Stimulated activated CD8-positive, alpha-beta memory T cell treated with anti-CD3 and anti-CD28 coated beads, Interleukin-4, amount 100 ng/mL, for 24 hours (primary cell): Measurements from ENCODE around the gene PLPP3.

Source experiments
- DNase-seq: peaks from one replicate; pipeline ENCODE4 v3.0.0-alpha.2; 2020; ENCODE audit warnings: low read depth

Gene PLPP3

DNA sequence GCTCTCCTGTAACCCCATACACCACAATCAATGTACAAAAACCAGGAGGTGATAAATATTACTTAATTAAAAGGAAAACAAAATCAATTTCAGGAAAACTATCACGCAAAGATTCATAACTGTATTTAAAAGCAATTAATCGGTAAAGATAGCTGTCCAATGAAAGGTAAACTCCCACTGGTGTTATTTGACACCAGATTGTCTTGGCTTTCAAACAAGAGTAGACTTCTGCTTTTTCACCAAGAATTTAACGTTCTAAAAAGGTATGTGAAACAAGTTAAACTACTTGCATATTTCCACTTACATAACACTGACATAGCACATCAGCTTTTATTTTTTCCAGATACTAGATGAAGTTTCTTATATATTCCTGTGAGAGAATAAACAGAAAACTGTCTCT is 3.5 kb downstream of the PLPP3 start:
- no peak for DNase-seq

DNA sequence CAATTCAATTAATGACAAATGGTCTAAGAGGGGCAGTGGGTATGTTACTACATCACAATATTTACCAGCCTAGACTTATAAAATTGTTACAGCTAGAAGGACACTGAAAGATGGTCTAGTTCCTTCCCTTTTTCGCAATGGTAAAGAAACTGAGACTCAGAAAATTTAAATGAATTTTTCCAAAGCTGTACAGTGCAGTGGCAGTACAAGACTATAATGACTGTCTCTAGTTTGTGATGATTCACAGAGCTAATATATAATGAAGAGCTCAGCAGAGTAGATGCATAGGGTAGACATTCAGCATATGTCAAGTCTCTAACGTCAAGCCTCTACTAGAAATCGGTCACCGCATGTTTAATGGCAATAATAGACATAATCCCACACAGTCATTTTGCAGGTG is 4.6 kb downstream of the PLPP3 start:
- DNase-seq: no peak

DNA sequence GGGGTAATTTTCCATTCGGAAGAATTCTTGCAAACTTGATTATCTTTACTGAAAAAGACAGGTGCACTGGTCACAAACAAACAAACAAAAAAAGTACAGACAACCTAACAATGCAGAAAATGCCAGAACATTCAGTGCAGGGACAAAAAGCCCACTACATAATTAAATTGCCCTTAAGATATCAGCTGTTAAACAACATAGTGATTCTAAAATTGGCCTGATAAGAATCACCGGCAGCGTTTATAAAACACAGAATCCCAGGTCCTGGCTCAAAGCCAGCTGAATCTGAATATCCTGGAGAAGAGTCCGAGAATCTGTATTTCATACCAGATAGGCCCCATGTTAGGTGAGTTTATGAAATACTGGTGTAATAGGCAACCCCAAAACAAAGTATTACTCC is 6.1 kb downstream of the PLPP3 start:
- no peak for DNase-seq

DNA sequence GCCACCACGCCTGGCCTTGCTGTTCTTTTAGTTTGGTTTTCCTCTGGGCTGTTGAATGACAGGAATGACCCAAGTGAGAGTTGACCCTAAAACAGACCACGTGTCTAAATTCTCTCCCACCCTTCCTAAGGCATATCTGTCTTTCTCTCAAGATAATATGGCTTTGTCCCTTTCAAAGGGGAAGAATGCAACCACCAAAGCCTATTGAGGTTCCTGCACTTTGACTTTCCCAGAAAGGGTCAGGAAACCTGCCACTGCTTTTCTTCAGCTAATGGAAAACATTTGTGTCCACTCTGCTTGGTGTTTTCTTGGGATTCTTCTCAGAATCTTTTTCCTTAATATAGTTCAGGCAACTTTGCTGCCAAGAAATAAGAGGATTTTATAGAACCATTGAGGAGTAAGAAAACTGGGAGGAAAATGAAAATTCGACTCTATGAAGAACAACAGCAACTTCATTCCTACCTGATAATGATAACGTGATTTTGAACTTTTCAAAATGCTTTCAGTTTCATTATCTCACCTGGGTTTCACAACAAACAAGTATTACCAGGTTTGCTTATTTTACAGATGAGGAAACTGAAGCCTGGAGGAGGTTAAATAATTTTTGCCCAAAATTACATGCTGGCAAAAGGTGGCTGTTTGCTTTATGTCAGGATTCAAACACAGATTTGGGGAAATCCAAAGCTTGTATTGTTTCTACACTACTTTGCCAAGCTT is 6.9 kb downstream of the PLPP3 start:
- DNase-seq: no peak

DNA sequence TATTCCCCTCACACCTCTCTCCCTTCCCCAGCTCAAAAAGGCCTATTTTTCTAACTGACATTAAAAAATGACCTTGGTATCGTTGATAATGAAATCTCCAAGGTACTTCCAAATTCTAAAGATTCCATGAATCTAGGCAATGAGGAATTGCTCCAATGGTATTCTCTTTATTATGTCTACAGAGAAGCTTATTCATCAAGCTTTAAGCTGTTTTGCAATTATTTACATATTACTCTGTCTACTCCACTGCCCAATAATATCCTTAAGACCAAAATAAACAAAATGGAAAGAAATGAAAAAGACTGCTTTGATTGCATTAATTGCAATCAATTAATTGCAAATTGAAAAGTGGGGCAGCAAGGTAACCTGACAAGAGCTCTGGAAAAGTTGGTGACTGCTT is 7.9 kb downstream of the PLPP3 start:
- no peak for DNase-seq

DNA sequence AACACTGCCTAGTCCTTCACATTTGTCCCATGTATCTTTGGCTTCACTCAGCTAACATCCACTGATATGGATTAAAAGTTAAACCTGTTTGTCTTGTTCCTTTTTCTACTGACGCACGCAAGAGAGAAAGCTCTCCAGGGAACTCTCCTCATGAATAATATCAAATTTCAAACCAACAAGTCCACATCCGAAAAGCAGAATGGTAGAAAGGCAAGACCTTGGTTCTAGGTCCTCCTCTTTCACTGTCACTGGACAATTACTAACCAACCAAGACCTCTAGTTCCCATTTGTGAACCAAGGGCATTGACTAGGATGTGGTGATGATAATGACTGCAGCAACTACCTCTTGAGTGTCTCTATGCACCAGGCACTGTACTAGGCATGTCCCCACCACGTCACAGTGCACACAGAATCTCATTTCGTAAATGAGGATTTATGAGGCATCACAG is 8.4 kb downstream of the PLPP3 start:
- DNase-seq: no peak

DNA sequence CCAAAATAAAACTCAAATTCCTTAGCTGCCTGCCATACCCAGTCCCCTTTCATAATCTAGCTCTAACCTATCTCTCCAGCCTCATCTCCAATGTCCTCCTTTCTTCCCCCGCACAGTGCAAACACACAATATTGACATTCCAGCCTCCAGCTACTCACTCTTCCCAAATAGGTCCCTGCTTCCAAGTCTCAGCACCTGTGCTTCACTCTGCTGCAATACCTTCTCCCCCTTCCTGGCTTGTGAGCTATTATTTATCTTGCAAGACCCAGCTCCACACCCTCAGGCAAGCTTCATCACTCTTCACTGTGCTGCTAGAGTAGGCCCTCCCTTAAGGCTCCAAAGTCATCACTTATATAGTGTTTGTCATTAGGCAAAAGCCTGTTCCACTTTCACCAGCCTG is 9.7 kb downstream of the PLPP3 start:
- DNase-seq: no peak

DNA sequence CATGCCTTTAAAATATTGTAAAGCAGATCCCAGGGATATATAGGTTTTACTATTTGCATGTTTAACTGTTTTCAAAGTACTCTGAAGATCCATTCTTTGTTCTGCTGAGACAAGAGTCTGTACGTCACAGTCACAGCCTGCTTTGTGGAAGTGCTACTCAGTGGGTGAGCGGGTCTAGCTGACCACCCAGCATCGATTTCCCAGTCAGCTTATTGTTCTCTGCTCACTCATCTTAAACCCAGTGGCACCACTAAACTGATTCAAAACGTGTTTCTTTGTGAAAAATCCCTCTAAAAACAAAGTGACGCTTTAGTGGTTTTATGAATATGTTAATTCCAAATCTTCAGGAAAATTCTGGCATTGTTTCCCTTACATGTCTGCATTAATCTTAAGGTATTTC is 12.4 kb downstream of the PLPP3 start:
- no peak for DNase-seq

DNA sequence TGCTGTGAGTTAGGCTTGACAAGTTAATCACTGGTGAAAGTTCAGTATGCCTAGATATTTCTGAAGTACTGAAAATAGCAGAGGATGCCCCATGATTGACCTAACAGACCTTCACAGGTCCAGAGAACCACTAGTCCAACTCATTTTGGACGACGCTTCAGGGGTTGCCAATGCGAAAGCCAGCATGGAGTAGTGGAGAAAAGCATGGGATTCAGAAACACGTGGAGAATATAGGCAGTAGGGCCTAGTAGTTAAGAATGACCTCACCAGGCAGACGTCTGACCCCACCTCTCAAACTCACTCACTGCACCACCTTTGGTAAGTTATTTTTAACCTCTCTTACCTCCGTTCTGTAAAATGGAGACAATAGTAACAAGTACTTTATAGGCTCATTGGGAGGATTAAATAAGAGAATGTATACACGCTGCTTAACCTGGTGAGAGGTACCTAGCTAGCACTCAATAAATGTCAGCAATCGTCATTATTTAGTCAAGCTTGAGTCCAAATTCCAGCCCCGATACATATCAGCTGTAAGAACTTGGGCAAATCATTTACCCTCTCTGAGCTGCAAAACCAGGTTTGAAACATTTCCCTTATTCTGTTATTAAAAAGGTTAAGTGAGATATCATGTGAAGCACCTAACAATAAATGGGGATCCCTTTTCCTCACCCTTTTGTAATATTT is 13.2 kb downstream of the PLPP3 start:
- no peak for DNase-seq

DNA sequence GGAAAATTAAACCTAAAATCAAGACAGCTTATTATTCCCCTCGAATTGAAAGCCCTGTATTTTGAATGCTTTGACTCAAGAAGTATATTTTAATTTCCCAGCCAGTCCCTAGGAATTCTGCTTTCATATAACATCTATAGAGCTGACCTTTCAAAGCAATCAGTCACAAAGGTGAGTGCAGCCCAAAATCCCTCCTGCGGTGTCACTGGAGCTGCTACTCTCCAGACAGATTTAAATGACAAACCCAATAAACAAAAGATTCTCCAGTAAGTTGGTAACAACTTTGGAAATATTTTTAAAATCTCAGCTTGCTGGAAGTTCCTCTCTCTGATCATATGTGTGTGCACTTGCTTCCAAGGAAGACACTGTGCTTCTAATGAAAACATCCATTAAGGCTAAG is 14.7 kb downstream of the PLPP3 start:
- no peak for DNase-seq

DNA sequence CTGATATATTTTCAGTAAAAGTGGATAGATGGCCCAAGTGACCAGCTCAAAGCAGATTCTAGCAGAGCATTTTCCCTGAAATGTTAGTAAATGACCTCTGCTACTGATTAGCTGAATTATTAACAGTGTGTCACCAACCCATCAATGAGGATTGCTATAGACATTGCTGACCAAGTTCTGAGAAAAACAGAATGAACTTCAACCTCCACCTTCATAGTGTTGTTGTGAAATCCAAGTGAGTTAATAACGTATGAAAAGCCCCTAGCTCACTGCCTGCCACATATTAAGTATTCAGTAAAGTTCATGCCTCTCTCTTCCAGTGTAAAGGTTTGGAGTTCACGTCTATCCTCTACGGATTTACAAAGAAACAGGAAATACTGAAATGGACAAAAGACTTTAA is 15.8 kb downstream of the PLPP3 start:
- DNase-seq: no peak

DNA sequence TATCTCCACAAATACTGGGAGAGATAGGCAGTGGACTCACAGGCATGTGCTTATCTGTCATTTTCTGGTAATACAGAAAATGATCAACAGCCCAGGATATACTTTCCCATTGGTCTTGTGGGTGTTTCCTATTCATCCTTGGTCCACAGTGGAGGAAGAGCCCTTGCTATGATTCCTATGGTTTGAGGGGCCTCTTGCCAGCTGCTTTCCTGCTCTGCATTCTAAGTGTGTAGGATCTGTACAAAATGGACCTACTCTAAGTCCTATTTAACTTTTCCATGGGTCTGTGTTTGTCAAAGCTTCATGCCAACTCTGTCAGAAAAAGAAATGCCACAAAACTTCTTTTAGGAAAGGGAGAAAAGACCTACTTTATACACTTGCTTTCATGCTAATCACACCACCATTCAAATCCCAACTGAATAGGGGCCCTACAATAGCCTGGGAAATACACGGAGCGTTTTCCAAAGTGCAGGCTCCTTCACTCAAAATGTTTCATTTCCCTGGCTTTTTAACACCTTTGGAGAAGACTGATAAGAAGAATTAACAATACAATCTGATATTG is 16.4 kb downstream of the PLPP3 start:
- no peak for DNase-seq

DNA sequence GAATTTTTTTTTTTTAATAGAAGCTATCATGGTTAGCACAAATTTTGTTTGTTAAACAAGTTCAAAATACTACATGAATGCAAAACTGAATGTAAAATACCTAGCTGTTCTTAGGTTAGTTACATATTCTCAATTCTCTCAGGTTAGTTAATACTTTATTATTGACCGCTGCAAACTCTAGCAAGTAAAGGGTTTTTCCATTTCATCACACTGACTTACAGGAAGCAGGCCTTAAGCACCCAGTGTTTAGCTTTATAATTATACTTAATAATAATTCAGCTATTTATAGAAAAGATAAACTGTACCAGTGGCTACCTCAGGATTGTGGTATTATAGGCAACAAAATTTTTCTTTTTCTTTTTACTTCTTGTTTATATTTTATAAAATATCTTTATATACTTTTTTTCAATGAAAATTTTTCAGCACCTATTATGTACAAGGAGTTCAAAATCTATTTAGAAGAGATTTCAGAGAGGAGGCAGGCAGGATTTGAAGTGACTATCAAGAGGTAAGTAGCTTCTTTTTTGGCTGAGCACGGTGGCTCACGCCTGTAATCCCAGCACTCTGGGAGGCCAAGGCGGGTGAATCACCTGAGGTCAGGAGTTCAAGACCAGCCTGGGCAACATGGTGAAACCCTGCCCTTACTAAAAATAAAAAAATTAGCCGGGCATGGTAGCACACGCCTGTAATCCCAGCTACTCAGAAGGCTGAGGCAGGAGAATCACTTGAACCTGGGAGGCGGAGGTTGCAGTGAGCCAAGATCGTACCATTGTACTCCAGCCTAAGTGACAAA is 17.9 kb downstream of the PLPP3 start:
- DNase-seq: no peak

DNA sequence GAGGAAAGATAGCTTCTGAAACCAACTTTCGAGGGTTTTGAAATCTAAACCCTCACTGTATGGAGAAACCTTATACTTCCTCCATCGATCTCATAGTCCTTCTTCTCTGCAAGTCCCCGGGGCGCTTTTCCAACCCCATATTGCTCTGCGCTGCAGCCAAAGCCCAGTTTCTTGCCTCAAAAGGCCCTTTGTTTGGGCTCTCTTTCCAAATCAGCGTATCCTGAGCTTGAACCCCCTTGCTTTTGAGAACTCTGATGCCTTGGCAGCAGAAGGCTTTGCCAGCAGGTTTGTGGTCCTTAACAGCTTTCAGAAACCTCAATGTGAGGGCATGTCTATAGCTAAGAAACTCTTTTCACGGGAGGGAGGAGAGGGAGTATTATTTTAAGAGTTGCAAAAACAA is 21.6 kb downstream of the PLPP3 start:
- DNase-seq: no peak

DNA sequence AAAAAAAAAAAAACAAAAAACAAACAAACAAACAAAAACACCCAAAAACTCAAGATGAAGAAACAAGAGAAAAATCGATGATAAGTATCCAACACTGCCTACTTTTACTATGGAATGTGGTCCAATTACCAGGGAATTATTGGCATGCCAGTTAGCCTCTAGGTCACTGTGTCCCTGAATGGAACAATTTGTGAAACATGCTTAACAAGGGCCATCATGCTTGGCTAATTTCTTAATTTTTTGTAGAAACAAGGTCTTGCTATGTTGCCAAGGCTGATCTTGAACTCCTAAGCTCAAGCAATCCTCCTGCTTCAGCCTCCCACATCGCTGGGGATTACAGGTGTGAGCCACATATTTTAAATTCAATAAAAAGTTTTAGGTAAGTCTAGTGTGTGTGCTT is 23.9 kb downstream of the PLPP3 start:
- DNase-seq: no peak

DNA sequence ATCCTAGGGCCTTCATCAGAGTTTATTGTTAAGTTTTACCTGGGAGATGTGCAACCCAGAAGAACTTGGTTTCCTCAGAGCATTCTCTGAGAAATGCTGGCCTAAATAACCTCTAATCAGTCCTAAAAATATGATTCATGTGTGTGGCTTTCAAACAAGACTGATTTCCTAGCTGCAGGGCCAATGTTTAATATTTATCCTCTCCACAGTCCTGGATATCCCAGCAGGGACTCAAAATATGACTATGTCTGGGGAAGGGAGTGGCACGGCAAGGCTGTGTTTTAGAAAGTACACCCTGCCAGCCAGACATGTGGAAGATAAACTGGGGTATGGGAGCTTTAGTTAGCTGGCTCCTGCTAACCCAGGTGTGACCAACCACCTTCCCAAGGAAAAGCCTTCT is 26.3 kb downstream of the PLPP3 start:
- DNase-seq: no peak

DNA sequence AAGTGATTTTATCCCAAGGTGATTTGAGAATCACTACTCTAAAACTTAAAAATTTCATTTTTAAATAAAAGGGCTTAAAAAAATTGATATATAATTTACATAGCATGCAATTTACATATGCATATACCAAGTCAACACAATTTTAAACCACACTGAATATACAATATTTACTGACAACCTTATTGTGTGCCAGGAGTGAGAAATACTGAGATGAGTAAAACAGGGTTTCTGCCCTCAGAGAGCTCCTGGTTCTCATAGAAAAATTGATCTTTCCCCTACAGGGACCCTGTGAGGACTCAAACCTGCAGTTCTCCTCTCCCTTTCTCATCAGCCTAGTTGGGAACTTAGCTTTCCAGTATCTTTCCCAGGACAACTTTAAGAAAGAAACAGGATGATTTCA is 27.0 kb downstream of the PLPP3 start:
- no peak for DNase-seq

DNA sequence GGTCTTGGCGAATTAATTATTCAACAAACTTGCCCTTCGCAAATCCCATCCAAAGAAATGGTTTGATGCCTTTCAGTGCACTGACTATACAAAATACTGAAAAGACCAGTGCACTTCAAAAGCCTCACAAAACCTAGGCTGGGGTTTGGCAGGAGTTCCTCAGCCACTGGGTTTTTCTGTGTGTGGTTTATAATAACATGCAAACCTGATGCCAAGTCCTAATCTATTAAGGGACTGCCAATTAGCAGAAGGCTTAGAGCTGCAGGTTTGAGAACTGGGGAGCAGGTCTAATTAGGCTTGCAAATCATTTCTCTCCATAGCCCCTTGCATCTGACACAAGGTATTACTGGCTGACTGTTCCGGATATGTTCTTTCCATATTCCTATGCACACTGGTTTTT is 27.7 kb downstream of the PLPP3 start:
- DNase-seq: no peak

DNA sequence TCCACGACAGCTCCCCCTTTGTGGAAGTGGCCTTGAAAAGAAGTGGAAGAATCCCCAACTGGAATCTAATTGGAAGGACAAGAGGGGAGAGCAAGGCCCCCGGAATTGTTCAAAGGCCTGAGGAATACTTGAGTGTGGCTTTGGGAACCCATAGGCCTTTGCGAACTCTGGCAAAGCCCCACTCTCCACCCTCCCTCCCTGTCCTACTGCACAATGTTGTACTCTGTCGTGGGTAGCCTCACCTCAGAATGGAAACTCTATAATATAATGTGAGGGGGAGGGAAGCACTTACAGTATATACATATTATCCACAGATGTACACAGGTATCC is 28.5 kb downstream of the PLPP3 start:
- DNase-seq: no peak

DNA sequence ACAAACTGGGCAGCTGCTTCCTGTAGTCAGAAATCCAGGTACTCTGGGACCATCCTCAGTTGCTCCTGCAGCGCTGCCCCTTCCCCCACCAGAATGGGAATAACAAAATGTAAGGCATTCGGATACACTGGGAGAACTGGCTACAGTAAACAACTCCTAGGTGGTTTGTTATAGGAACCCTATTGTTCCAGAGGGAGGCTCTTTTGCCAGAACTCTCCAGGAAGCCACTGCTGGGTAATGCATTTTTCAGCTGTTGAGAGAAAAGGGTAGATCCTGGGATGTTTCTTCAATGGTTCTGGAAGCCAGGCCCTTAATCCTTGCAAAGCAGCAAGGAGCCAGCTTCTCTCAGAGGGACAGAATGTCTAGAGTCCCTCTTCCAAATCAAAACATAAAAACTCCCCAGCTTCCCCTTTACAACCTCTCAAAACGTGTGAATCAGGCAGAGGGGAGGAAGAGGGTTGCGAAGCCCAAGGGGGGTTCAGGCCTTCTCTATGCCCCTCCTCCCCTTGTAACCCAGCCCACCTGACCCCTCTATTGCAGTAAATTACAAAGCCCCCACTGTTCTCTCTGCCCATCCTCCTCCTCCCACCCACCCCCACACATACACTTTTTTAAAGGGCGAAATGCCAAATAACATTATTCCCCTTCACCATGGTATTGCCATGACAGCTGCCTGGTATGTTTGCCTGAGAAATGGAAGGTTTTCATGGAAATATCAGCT is 29.1 kb downstream of the PLPP3 start:
- DNase-seq: no peak

DNA sequence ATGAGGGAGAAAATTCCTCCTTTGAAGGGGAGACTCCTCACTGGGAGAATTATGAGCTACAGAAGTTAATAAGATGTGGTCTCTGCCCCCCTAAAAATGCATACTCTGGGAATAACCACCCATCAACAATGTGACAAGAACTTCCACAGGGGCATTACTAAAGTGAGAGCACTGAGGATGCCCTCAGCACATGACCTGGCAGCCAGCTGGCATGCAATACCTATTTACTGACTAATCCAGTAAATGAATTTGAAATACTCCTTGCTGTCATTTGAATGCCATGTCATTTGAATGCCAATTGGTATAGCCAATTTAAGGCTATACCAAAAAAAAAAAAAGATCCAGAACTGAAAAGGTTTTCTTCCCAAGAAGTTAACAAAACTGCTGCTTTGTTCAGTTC is 30.8 kb downstream of the PLPP3 start:
- DNase-seq: no peak

DNA sequence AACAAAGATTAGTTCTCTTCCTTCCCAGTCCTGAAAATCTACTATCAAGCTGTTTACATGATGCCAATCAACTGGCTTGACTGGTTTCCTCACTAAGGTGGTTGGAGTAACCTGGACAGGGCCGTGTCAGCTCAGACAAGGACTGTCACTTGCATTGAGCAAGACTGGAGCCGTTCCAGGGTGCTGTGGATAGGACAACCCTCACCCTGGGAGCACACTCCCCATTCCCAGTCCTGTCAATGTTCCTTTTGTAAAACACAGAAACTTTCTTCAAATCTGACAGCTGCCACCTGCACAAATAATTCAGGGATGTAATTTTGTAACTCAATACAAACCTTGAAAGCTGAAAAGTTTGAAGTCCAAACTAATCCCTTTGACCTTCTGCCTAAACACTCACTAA is 31.4 kb downstream of the PLPP3 start:
- DNase-seq: no peak
